Prostate gland (tissue), 2 donors: ENCODE measurements around the gene SMPX. TPM values are rescaled to one million over a fixed set of nuclear protein-coding genes. Genes with fewer than 3 reads are reported as not detected.

Source experiments
- DNase-seq: peaks from one replicate; pipeline ENCODE4 v3.0.0-alpha.2; 2019; ENCODE audit warnings: low spot score
- H3K27ac ChIP-seq, 2 donors: fragments of 200-600 bp; sonication (generic); 2 replicates each; pipeline ENCODE4 v1.5.1; 2017 to 2019
- H3K27me3 ChIP-seq: fragments of 200-600 bp; sonication (generic); replicated peaks from 2 replicates; pipeline ENCODE4 v1.5.1; 2019; ENCODE audit not compliant: insufficient read depth
- H3K36me3 ChIP-seq, 2 donors: fragments of 200-600 bp; sonication (generic); 1 replicate in 1 of 2; 2 replicates in 1 of 2; pipeline versions ENCODE4 v1.5.1 to v1.8.1; 2017 to 2019
- H3K4me1 ChIP-seq: fragments of 200-600 bp; sonication (generic); replicated peaks from 2 replicates; pipeline ENCODE4 v1.5.1; 2019
- H3K4me3 ChIP-seq, 2 donors: fragments of 200-600 bp; sonication (generic); 2 replicates each; pipeline ENCODE4 v1.5.1; 2017 to 2019
- H3K9me3 ChIP-seq: fragments of 200-600 bp; sonication (generic); 2 replicates; pipeline ENCODE4 v1.5.1; 2017
- POLR2A ChIP-seq: fragments of 450-650 bp; IDR thresholded peaks from one replicate; pipeline ENCODE4 v1.6.1; 2016; ENCODE audit warnings: antibody characterized with exemption, mild to moderate bottlenecking
- POLR2AphosphoS5 ChIP-seq: sonication (generic); formaldehyde crosslinking; IDR thresholded peaks from one replicate; pipeline ENCODE4 v1.6.1; 2017; ENCODE audit warnings: antibody characterized with exemption
- WGBS: methylation state at CpG from one replicate; pipeline ENCODE4 v1.1.5; 2018; 5-methylcytosine and 5-hydroxymethylcytosine counted together
- intact Hi-C: fragments of 100-400 bp; cut with DNase I; formaldehyde crosslinking; loops from one replicate; pipeline ENCODE4 v1.14.2; 2022
- total RNA-seq, 2 donors: library from RNA; depleted of rRNA; stranded (reverse); fragments of >200 nt; gene quantifications; one replicate each; pipeline ENCODE4 v1.1.0, GENCODE V29; 2016
- TF ChIP-seq, protein P1 (sequence below), 4 experiments: fragments of 200-600 bp in 2 of 4; fragments of 450-650 bp in 2 of 4; sonication (generic) in 2 of 4; IDR thresholded peaks; 1 replicate in 3 of 4; 2 replicates in 1 of 4; pipeline ENCODE4 v1.5.1; 2016 to 2019; ENCODE audit warnings: antibody characterized with exemption in 4 of 4, mild to moderate bottlenecking in 2 of 4, moderate library complexity in 2 of 4

The SMPX gene
- total RNA-seq, 2 donors from 2014 or later, result 4.2 TPM; not detected in 1

DNA sequence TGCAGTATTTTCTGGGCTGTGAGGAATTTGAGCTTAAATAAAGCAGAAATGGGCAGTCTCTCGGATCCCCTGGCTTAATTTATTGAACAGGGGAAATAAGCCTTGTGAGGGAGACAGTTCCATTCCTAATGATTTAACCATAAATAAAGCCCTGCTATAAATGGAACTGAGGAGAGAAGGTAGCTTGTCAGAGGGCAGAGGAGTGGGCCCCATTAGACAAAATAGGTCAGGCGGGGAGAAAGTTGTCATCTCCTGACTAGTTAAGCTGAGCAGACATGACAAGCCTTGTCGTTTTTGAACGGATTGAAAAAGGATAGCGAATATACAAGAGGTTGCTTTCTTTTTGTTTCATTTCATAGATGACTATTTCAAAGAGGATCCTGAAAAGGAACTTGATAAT lies 39.3 kb downstream of the SMPX start:
- H3K4me1 ChIP-seq, result no peaks in the 10 kb centered on the region
- no peak overlapping the region for H3K4me3 ChIP-seq
- no peaks in the 10 kb centered on the region for H3K36me3 ChIP-seq
- H3K27ac ChIP-seq, result no peak overlapping the region
- intact Hi-C loops, result no loop called here
- no peaks in the 10 kb centered on the region for H3K9me3 ChIP-seq
- no peaks in the 10 kb centered on the region for H3K27me3 ChIP-seq
- DNase-seq, result no peak
- 73% methylated on average over 5 of the region's 5 CpGs for WGBS
- TF ChIP-seq POLR2AphosphoS5 (no peak), POLR2A (no peak)
- TF ChIP-seq, protein P1, sequence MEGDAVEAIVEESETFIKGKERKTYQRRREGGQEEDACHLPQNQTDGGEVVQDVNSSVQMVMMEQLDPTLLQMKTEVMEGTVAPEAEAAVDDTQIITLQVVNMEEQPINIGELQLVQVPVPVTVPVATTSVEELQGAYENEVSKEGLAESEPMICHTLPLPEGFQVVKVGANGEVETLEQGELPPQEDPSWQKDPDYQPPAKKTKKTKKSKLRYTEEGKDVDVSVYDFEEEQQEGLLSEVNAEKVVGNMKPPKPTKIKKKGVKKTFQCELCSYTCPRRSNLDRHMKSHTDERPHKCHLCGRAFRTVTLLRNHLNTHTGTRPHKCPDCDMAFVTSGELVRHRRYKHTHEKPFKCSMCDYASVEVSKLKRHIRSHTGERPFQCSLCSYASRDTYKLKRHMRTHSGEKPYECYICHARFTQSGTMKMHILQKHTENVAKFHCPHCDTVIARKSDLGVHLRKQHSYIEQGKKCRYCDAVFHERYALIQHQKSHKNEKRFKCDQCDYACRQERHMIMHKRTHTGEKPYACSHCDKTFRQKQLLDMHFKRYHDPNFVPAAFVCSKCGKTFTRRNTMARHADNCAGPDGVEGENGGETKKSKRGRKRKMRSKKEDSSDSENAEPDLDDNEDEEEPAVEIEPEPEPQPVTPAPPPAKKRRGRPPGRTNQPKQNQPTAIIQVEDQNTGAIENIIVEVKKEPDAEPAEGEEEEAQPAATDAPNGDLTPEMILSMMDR (IDR thresholded peaks at IDR 0.05), result no peak

- 92% methylated on average over 7 of the region's 7 CpGs for WGBS
Measured at GRCh38 chrX:21717802-21718201, 40.1 kb downstream of the SMPX start.

DNA sequence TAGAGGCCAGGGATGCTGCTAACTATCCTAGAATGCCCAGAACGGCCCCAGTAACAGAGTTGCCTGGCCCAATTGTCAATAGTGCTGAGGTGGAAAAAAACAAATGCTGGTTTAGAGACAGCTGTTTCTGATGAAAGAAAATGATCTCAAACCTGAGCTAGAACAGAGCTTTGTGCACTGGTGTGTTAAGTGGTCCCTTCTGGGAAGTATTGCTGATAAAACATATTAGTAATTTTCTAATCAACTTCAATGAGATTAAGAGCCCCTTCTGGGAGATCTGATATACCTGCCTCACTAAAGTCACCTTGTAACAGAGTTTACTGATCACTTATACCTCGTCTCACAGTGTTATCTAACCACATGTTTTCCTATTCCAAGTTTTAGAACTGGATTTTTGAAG lies 42.1 kb downstream of the SMPX start:
- 79% methylated on average over 2 of the region's 2 CpGs for WGBS
- Histone ChIP-seq H3K9me3 (no peaks in the 10 kb centered on the region), H3K4me3 (no peak overlapping the region), H3K4me1 (no peaks in the 10 kb centered on the region), H3K27me3 (no peaks in the 10 kb centered on the region), H3K27ac (no peak overlapping the region), H3K36me3 (no peaks in the 10 kb centered on the region)
- no peak for DNase-seq
- TF ChIP-seq POLR2A, result no peak
- TF ChIP-seq, protein P1 (IDR thresholded peaks at IDR 0.05), result no peak
- no peak for TF ChIP-seq POLR2AphosphoS5
- intact Hi-C loops, result no loop called here

More at GRCh38 chrX:21717802-21718201, 40.1 kb downstream of the SMPX start:
- Histone ChIP-seq H3K27me3 (no peaks in the 10 kb centered on the region), H3K9me3 (no peaks in the 10 kb centered on the region), H3K27ac (no peak overlapping the region), H3K4me1 (no peaks in the 10 kb centered on the region), H3K36me3 (no peaks in the 10 kb centered on the region), H3K4me3 (no peak overlapping the region)
- intact Hi-C loops, result no loop called here
- DNase-seq, result no peak
- TF ChIP-seq, protein P1 (IDR thresholded peaks at IDR 0.05), result no peak
- TF ChIP-seq POLR2A (no peak), POLR2AphosphoS5 (no peak)

- Histone ChIP-seq H3K4me3 (no peak overlapping the region), H3K27me3 (no peaks in the 10 kb centered on the region), H3K4me1 (no peaks in the 10 kb centered on the region), H3K27ac (no peak overlapping the region), H3K9me3 (no peaks in the 10 kb centered on the region), H3K36me3 (no peaks in the 10 kb centered on the region)
- WGBS, result 20% methylated on average over 2 of the region's 2 CpGs
- TF ChIP-seq, protein P1 (IDR thresholded peaks at IDR 0.05), result no peak
- TF ChIP-seq POLR2AphosphoS5 (no peak), POLR2A (no peak)
- DNase-seq, result no peak
- intact Hi-C loops, result no loop called here
Measured at GRCh38 chrX:21715337-21715736, 42.6 kb downstream of the SMPX start.

DNA sequence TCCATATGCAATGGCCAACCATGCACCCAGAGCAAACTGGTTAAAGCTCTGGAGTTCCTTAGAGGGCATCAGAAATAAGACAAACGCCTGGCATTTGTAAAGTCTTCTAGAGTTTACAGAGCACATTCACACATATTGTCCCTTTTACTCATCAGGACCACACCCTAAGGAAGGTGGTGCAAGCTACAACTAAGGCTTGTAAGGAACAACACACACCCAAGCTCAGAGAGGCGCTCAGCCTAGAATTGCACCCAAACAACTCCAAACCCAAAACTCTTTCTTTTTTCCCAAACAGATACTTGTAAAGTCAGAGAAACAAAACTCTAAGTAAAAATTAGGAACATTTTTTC lies 46.1 kb downstream of the SMPX start:
- Histone ChIP-seq H3K4me3 (no peak overlapping the region), H3K27ac (no peak overlapping the region), H3K9me3 (no peaks in the 10 kb centered on the region), H3K27me3 (no peaks in the 10 kb centered on the region), H3K36me3 (no peaks in the 10 kb centered on the region), H3K4me1 (no peaks in the 10 kb centered on the region)
- 83% methylated on average over 2 of the region's 2 CpGs for WGBS
- intact Hi-C loops, result no loop called here
- TF ChIP-seq POLR2A (no peak), POLR2AphosphoS5 (no peak)
- TF ChIP-seq, protein P1 (IDR thresholded peaks at IDR 0.05), result no peak
- DNase-seq, result no peak
